ENCODE data around the gene R3HDM2. TPM values are rescaled to one million over a fixed set of nuclear protein-coding genes. Genes with fewer than 3 reads are reported as not detected.

Gene R3HDM2
- total RNA-seq, 2 experiments from 2014 or later = 59.0 to 61.7 TPM

DNA sequence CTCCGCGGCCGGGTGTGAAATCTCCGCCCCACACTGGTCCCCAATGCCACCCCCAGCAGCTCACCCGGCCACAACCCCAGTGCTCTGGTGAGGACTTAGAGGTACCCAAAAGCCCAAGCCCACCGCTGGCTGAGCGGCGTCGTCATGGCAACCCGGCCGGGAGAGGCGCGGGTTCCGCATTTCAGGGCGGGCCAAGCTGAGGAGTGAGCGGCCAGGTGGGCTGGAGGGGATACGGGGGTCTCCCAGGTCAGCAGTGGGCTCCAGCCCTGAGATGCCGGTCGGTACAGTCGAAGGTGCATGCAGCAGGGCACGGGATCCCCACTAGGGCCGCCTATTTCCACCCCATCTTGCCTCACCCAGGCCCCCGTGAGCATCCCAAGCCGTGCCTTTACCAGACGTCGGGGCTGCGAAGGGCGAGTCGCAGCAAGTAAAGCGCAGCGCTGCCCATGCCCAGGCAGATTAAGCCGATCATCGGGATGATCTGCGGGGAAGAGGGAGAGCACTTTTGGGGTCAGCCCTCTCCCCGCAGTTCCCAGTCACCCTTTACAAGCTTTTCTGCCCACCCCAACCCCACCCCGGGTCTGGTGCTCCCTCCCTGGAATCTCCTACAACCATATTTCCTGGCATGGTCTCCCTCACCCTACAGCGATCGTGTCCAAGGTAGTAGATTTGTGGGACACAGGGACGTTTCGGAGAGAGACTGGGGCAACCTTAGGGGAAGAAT, 194.5 kb downstream of the R3HDM2 start:
- DNase-seq = no peak
- H3K27ac Mint-ChIP-seq = no peak overlapping the region
- H3K4me1 Mint-ChIP-seq (ENCODE audit: low read depth) = peaks cover 74% of the 10 kb centered on the region
- H3K4me3 Mint-ChIP-seq = no peak overlapping the region
- no peak for ATAC-seq
- POLR2A ChIA-PET = interaction anchor here (1.9 to 2.0 kb wide), 2 partner anchors 10 to 13 kb away, joined by 4 to 7 read pairs; no protein-coding TSS in a partner anchor
- CTCF ChIA-PET = interaction anchor here (9.7 to 12.3 kb wide), 2 partner anchors 9 to 22 kb away, joined by 246 to 389 read pairs; partner anchors contain the start of gene SHMT2
- no peaks in the 10 kb centered on the region for H3K9me3 Mint-ChIP-seq (ENCODE audit: insufficient read depth)
- peaks cover 45% of the 10 kb centered on the region for H3K36me3 Mint-ChIP-seq (ENCODE audit: low read depth)
- peaks cover 31% of the 10 kb centered on the region for H3K27me3 Mint-ChIP-seq (ENCODE audit: low read depth)

DNA sequence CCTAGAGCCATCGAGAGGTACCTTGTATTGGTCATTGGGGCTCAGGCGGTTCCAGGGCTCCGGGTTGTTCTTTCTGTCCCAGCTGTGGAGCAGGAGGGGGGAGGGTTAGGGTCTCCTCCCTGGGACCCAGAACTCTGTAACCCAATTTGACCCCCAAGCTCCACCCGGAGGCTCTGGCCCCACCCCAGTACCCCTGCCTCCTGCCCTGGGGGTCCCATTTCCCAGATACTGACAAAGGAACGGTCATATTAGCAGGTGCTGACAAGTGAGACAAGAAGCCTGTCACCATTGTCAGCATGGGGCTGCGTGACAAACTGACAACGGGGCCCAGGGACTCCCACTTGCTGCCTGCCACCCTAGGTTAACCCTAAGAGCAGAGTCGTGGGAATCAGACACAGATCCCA, 195.1 kb downstream of the R3HDM2 start:
- peaks cover 74% of the 10 kb centered on the region for H3K4me1 Mint-ChIP-seq (ENCODE audit: low read depth)
- H3K27me3 Mint-ChIP-seq (ENCODE audit: low read depth) = peaks cover 24% of the 10 kb centered on the region
- ChIA-PET CTCF (interaction anchor here (9.7 to 12.3 kb wide), 2 partner anchors 8 to 22 kb away, joined by 246 to 389 read pairs; partner anchors contain the start of gene SHMT2), POLR2A (interaction anchor here (1.9 kb wide), 1 partner anchor 9 kb away, joined by 4 read pairs; no protein-coding TSS in a partner anchor)
- no peak for DNase-seq
- ATAC-seq = no peak
- H3K4me3 Mint-ChIP-seq = no peak overlapping the region
- no peaks in the 10 kb centered on the region for H3K9me3 Mint-ChIP-seq (ENCODE audit: insufficient read depth)
- peaks cover 52% of the 10 kb centered on the region for H3K36me3 Mint-ChIP-seq (ENCODE audit: low read depth)
- H3K27ac Mint-ChIP-seq = no peak overlapping the region

DNA sequence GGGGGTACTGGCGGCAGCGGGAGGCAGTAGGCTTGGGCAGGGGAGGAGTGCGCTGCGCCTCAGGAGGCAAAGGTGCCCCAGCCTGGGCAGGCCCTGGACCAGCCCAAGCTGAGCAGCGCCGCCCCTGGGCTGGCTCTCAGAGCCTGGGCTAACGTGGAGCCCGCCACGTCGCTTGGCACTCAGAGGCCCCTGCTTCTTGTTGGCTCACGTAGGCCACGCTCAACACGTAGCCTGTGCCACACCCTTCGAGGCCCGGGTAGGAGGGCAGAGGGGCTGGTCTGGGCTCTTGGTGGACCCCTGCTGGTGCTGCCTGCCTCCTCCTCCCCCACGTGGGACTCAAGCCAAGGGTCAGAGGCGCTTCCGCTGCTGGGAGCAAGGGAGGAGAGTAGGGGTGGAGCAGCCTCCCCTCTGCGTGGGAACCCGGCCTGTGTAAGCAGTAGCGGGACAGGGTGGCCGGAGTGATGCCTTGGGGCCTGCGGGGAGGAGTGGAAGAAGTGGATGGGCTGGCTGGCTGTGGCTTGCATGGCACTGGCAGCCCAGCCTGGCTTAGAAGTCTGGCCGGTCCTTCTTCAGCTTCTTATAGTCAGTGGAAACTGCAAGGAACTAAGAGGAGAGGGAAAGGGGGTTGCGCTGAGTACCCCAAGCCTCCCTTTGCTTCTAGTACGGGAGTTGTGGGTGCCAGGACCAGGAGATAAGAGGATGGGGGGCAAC, 195.7 kb downstream of the R3HDM2 start:
- CTCF ChIA-PET = interaction anchor here (12.3 kb wide), 1 partner anchor 7 kb away, joined by 389 read pairs; the partner anchor contains the start of gene SHMT2
- peaks cover 74% of the 10 kb centered on the region for H3K4me1 Mint-ChIP-seq (ENCODE audit: low read depth)
- ATAC-seq (no peak), DNase-seq (no peak)
- peaks cover 57% of the 10 kb centered on the region for H3K36me3 Mint-ChIP-seq (ENCODE audit: low read depth)
- POLR2A ChIA-PET = interaction anchor here (1.9 kb wide), 1 partner anchor 8 kb away, joined by 4 read pairs; no protein-coding TSS in a partner anchor
- no peaks in the 10 kb centered on the region for H3K9me3 Mint-ChIP-seq (ENCODE audit: insufficient read depth)
- no peak overlapping the region for H3K27ac Mint-ChIP-seq
- no peak overlapping the region for H3K4me3 Mint-ChIP-seq
- peaks cover 19% of the 10 kb centered on the region for H3K27me3 Mint-ChIP-seq (ENCODE audit: low read depth)

DNA sequence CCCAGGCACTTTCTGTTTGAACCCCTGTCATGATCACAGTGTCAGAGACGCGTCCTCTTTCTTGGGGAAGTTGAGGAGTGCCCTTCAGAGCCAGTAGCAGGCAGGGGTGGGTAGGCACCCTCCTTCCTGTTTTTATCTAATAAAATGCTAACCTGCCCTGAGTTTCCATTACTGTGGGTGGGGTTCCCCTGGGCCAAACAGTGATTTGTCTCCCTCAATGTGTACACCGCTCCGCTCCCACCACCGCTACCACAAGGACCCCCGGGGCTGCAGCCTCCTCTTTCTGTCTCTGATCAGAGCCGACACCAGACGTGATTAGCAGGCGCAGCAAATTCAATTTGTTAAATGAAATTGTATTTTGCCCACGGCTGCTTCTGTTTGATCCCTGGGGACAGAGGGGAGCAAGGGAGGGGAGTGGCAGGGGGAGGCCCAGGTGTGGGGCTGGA, 196.2 kb downstream of the R3HDM2 start:
- ChIA-PET POLR2A (no interaction called here), CTCF (interaction anchor here (2.3 to 13.5 kb wide), 2 partner anchors 7 to 20 kb away, joined by 12 to 389 read pairs; a partner anchor contains a TSS)
- ATAC-seq = no peak
- Mint-ChIP-seq H3K9me3 (ENCODE audit: insufficient read depth) (no peaks in the 10 kb centered on the region), H3K4me3 (no peak overlapping the region), H3K36me3 (ENCODE audit: low read depth) (peaks cover 63% of the 10 kb centered on the region), H3K27ac (no peak overlapping the region), H3K27me3 (ENCODE audit: low read depth) (peaks cover 19% of the 10 kb centered on the region), H3K4me1 (ENCODE audit: low read depth) (peaks cover 71% of the 10 kb centered on the region)
- no peak for DNase-seq

DNA sequence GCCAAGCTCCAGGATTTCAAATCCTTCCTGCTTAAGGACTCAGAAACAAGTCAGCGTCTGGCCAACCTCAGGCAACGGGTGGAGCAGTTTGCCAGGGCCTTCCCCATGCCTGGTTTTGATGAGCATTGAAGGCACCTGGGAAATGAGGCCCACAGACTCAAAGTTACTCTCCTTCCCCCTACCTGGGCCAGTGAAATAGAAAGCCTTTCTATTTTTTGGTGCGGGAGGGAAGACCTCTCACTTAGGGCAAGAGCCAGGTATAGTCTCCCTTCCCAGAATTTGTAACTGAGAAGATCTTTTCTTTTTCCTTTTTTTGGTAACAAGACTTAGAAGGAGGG, 196.6 kb downstream of the R3HDM2 start:
- no peak for ATAC-seq
- POLR2A ChIA-PET = no interaction called here
- Mint-ChIP-seq H3K4me1 (ENCODE audit: low read depth) (peaks cover 69% of the 10 kb centered on the region), H3K27ac (no peak overlapping the region), H3K9me3 (ENCODE audit: insufficient read depth) (no peaks in the 10 kb centered on the region), H3K27me3 (ENCODE audit: low read depth) (peaks cover 19% of the 10 kb centered on the region), H3K36me3 (ENCODE audit: low read depth) (peaks cover 64% of the 10 kb centered on the region), H3K4me3 (no peak overlapping the region)
- DNase-seq = no peak
- CTCF ChIA-PET = interaction anchor here (2.3 to 13.5 kb wide), 2 partner anchors 7 to 20 kb away, joined by 12 to 389 read pairs; a partner anchor contains a TSS

DNA sequence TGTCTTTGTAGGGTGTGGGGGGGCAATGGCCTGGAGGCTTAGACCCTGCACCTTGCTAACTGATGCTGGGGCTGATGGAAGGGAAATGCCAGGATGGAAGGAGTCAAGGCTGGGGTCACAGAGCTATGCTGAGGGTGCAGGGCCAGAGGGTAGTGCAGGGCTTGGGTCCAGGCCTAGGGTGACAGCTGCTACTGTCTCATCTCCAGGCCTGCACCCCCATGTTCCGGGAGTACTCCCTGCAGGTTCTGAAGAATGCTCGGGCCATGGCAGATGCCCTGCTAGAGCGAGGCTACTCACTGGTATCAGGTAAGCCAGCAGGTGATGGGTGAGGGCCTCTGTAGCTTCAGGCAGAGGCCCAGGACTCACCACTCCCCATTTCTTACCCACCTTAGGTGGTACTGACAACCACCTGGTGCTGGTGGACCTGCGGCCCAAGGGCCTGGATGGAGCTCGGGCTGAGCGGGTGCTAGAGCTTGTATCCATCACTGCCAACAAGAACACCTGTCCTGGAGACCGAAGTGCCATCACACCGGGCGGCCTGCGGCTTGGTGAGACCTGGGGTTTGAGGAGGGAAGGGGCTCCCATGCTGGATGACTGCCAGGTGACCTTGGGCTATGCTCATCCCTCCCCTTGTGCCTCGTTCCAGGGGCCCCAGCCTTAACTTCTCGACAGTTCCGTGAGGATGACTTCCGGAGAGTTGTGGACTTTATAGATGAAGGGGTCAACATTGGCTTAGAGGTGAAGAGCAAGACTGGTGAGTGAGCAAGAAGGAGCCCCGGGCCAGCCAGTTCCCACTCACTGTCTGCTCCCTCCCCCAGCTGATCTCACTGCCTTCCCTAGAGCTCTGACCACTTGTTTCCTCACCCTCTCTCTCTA, 197.2 kb downstream of the R3HDM2 start:
- ChIA-PET POLR2A (no interaction called here), CTCF (interaction anchor here (0.6 to 13.5 kb wide), 4 partner anchors 8 to 21 kb away, joined by 3 to 389 read pairs (median 8); a partner anchor contains a TSS)
- DNase-seq (no peak), ATAC-seq (no peak)
- no peaks in the 10 kb centered on the region for H3K9me3 Mint-ChIP-seq (ENCODE audit: insufficient read depth)
- H3K4me1 Mint-ChIP-seq (ENCODE audit: low read depth) = peaks cover 70% of the 10 kb centered on the region
- no peak overlapping the region for H3K4me3 Mint-ChIP-seq
- peaks cover 15% of the 10 kb centered on the region for H3K27me3 Mint-ChIP-seq (ENCODE audit: low read depth)
- H3K36me3 Mint-ChIP-seq (ENCODE audit: low read depth) = peaks cover 64% of the 10 kb centered on the region
- no peak overlapping the region for H3K27ac Mint-ChIP-seq

DNA sequence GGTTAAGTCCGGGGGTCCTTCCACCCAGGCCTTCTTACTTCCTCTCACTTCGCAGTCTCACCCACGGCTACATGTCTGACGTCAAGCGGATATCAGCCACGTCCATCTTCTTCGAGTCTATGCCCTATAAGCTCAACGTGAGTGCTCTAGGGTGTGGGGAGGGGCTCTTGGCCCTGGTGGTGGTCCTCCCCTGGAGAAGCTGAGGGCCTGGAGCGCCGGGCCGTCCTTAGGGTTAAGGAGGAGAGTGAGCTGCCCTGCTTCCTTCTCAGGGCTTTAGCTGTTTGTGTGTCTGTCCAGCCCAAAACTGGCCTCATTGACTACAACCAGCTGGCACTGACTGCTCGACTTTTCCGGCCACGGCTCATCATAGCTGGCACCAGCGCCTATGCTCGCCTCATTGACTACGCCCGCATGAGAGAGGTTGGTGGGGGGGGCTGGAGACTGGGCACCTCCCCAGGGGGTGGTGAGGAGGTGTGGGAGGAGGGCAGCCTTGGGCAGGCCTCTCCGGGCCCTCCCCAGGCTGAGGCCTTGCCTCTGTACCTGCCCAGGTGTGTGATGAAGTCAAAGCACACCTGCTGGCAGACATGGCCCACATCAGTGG, 198.6 kb downstream of the R3HDM2 start:
- Mint-ChIP-seq H3K9me3 (ENCODE audit: insufficient read depth) (no peaks in the 10 kb centered on the region), H3K4me3 (no peak overlapping the region), H3K4me1 (ENCODE audit: low read depth) (peaks cover 66% of the 10 kb centered on the region), H3K36me3 (ENCODE audit: low read depth) (peaks cover 64% of the 10 kb centered on the region), H3K27ac (no peak overlapping the region), H3K27me3 (ENCODE audit: low read depth) (peaks cover 11% of the 10 kb centered on the region)
- ChIA-PET POLR2A (interaction anchor here (0.5 kb wide), 1 partner anchor 13 kb away, joined by 3 read pairs; no protein-coding TSS in a partner anchor), CTCF (interaction anchor here (2.3 to 13.5 kb wide), 3 partner anchors 9 to 18 kb away, joined by 12 to 389 read pairs (median 167); a partner anchor contains a TSS)
- no peak for DNase-seq
- no peak for ATAC-seq

DNA sequence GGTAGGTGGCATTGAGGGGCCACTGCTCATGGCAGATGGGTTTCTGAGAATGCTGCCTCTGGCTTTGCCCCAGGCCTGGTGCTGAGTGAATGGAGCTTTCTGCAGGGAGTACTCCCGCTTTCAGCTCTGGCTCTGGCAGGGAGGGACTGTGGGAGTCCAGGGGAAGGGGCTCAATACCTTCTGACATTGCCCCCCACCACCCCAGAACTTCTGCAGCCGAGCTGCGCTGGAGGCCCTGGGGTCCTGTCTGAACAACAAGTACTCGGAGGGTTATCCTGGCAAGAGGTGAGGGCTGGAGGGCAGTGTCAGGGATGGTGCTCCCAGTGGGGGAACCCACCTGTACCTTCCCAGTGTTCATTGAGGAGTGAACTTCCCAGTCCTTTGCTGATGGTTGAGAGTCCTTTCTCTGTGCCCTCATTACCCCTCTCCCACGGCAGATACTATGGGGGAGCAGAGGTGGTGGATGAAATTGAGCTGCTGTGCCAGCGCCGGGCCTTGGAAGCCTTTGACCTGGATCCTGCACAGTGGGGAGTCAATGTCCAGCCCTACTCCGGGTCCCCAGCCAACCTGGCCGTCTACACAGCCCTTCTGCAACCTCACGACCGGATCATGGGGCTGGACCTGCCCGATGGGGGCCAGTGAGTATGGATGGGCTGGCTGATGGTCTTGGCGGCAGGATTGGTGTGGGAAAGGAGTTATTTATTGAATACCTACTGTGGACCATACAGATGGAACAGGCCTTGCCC, 199.4 kb downstream of the R3HDM2 start:
- CTCF ChIA-PET = interaction anchor here (10.1 to 13.5 kb wide), 2 partner anchors 10 to 17 kb away, joined by 167 to 389 read pairs; a partner anchor contains a TSS
- POLR2A ChIA-PET = no interaction called here
- H3K9me3 Mint-ChIP-seq (ENCODE audit: insufficient read depth) = no peaks in the 10 kb centered on the region
- no peak for ATAC-seq
- peaks cover 65% of the 10 kb centered on the region for H3K4me1 Mint-ChIP-seq (ENCODE audit: low read depth)
- no peak overlapping the region for H3K27ac Mint-ChIP-seq
- DNase-seq = no peak
- H3K36me3 Mint-ChIP-seq (ENCODE audit: low read depth) = peaks cover 60% of the 10 kb centered on the region
- peaks cover 9% of the 10 kb centered on the region for H3K27me3 Mint-ChIP-seq (ENCODE audit: low read depth)
- peak overlapping the region; percentile 98 for H3K4me3 Mint-ChIP-seq

DNA sequence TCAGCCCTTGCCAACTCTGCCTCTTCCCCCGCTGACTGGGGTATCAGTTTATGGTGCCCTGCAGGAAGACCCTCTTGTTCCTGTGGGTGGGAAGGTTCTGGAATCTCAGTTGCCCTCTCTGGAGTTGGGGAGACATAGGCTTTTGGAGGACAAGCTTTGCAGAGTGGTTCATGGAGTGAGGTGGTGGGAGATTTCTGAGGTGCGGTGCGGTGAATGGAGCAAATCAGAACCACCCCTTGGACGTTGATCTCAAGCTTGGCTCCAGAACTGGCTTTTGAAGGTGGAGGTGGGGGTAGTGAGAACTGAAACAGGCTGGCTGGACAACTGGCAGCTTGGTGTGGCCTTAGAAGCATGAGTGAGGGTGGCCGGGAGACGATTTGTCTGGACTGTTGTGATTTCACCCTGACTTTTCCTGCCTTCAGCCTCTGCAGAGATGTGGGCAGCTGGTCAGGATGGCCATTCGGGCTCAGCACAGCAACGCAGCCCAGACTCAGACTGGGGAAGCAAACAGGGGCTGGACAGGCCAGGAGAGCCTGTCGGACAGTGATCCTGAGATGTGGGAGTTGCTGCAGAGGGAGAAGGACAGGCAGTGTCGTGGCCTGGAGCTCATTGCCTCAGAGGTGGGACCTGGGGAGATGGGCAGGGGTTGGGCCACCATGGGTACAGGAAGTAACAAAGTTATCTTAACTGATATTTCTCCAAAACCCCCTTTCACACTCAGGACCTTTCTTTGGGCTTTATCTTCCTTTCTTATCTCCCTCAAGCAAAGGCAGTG, 200.3 kb downstream of the R3HDM2 start:
- Mint-ChIP-seq H3K36me3 (ENCODE audit: low read depth) (peaks cover 55% of the 10 kb centered on the region), H3K9me3 (ENCODE audit: insufficient read depth) (no peaks in the 10 kb centered on the region)

More for the DNA sequence above, 200.3 kb downstream of the R3HDM2 start:
- H3K27ac Mint-ChIP-seq = peak overlapping the region; percentile 94
- no peak for ATAC-seq
- peaks cover 16% of the 10 kb centered on the region for H3K27me3 Mint-ChIP-seq (ENCODE audit: low read depth)
- H3K4me1 Mint-ChIP-seq (ENCODE audit: low read depth) = peaks cover 65% of the 10 kb centered on the region
- peak overlapping the region; percentile 98 for H3K4me3 Mint-ChIP-seq
- CTCF ChIA-PET = interaction anchor here (1.3 to 13.5 kb wide), 6 partner anchors 11 to 229 kb away, joined by 3 to 389 read pairs (median 8); partner anchors contain the start of genes GLI1 and STAT6
- no peak for DNase-seq
- POLR2A ChIA-PET = interaction anchor here (0.6 to 2.0 kb wide), 6 partner anchors 8 to 228 kb away, joined by 3 to 13 read pairs (median 5); no protein-coding TSS in a partner anchor
